ENCODE results near the gene RNU7-1.
"Not testable (repeated sequence)": the region's sequence is repeated elsewhere in the genome, so short reads cannot be mapped to it uniquely, and the experiment has no call there.

Gene RNU7-1

DNA sequence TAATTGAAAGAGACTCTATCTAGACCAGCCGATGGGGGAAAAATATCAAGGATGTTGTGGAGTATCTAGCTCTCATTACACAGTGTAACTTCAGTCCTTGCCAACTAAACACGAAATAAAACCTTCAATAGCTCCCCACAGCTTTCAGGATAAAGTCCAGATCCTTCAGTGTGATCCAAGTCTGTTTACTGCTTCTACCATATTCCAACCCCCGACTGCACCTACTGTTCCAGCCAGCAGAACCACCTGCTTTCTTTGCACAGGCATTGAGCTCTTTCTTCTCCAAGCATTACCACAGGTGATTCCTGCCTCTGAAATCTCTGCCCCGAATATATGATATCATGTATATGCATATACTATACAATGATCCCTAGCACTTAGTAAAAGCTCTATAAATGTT is 41.2 kb upstream of the RNU7-1 start:
- Mint-ChIP-seq H3K4me1 (peaks cover 4% of the 10 kb centered on the region), H3K36me3 (ENCODE audit: low read depth) (no peaks in the 10 kb centered on the region), H3K9me3 (no peaks in the 10 kb centered on the region), H3K27me3 (ENCODE audit: low read depth) (no peaks in the 10 kb centered on the region), H3K4me3 (no peak overlapping the region), H3K27ac (no peak overlapping the region)
- TF ChIP-seq, protein P1, sequence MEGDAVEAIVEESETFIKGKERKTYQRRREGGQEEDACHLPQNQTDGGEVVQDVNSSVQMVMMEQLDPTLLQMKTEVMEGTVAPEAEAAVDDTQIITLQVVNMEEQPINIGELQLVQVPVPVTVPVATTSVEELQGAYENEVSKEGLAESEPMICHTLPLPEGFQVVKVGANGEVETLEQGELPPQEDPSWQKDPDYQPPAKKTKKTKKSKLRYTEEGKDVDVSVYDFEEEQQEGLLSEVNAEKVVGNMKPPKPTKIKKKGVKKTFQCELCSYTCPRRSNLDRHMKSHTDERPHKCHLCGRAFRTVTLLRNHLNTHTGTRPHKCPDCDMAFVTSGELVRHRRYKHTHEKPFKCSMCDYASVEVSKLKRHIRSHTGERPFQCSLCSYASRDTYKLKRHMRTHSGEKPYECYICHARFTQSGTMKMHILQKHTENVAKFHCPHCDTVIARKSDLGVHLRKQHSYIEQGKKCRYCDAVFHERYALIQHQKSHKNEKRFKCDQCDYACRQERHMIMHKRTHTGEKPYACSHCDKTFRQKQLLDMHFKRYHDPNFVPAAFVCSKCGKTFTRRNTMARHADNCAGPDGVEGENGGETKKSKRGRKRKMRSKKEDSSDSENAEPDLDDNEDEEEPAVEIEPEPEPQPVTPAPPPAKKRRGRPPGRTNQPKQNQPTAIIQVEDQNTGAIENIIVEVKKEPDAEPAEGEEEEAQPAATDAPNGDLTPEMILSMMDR (IDR thresholded peaks at IDR 0.05; ENCODE audit: unreplicated experiment in 3 of 3) = no peak

- Mint-ChIP-seq H3K36me3 (ENCODE audit: low read depth) (no peaks in the 10 kb centered on the region), H3K9me3 (no peaks in the 10 kb centered on the region), H3K27me3 (ENCODE audit: low read depth) (no peaks in the 10 kb centered on the region), H3K4me3 (no peak overlapping the region), H3K4me1 (peaks cover 4% of the 10 kb centered on the region), H3K27ac (no peak overlapping the region)
- TF ChIP-seq, protein P1 (IDR thresholded peaks at IDR 0.05; ENCODE audit: unreplicated experiment in 3 of 3) = no peak
Observed at GRCh38 chr12:6903722-6904121, 39.9 kb upstream of the RNU7-1 start.

DNA sequence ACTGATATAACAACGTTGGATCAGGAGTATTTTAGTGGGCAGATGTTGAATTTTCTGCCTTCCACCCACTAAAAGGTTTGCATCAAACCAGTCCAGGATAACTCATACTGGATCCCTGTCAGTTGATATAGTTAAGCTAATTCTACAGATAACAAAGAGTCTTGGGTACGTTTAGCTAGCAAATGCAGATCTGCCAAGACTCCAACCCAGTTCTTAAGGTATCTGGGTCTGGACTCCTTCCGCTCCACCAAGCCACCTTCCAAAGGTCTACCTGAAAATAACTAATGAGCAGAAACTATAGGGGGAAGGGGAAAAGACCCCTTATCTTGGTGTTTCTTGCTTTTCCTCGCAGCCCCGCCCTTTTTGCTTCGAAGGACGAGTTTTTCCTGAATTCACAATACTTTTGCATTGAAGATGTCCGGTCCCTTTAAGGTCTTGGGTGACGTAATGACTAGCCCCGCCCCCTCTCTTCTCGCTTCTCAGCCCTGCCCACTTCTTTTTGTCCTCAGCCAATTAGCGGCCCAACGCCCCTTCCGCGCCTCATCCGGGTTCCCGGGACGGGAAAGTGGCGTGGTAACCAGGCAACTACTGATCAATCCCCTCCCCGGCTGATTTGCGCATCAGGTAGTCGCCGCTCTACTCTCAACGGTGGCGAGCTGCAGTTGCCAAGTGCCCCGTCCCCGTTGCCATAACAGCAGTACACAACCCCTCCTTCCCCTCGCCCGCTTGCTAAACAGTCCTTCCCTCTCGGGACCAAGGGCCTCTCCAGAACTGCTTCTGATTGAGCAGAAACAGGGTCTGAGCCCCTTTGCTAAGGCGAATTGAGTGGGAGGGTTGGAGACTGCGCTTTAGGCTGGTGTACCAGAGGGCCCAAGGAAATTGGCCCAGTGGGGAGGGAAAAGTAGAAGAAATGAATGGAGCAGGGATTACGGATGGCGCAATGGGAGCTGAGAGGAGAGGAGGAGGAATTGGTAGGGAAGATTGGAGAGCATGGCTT is 39.0 kb upstream of the RNU7-1 start, which contains the start of gene LRRC23:
LRRC23 (plus strand) TSS at position 543 of the 997 bp plus-strand sequence. CDS start 812 bp downstream, outside the sequence.
- no peak within 1 kb of the TSS for H3K4me3 Mint-ChIP-seq
- peaks cover 4% of the 10 kb centered on the region for H3K4me1 Mint-ChIP-seq
- H3K27me3 Mint-ChIP-seq (ENCODE audit: low read depth) = no peaks in the 10 kb centered on the region
- H3K9me3 Mint-ChIP-seq = no peaks in the 10 kb centered on the region
- TF ChIP-seq, protein P1 (IDR thresholded peaks at IDR 0.05; ENCODE audit: unreplicated experiment in 3 of 3) = no peak
- H3K27ac Mint-ChIP-seq = no peak within 1 kb of the TSS
- H3K36me3 Mint-ChIP-seq (ENCODE audit: low read depth) = no peaks in the 10 kb centered on the region

DNA sequence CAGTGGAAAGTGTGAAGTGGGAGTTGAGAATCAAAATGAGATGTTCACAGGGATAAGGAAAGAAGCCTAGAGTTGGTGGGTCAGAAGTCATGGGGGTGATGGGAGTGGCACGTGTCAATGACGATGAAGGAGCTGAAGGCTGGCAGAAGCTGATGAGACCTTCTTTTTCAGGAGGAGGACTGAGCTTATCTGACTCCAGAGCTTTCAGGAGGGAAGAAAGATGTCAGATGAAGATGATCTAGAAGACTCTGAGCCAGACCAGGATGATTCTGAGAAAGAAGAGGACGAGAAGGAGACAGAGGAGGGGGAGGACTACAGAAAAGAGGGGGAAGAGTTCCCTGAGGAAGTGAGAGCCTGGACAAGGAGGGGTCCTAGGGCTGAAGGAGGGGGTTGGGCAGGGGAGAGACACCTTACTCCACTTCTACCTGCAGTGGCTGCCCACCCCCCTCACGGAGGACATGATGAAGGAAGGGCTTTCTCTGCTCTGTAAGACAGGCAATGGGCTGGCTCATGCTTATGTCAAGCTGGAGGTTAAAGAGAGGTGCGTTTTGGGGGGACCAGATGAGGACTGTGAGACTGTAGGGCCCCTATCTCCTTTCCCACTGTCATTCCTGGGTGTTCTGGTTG is 38.1 kb upstream of the RNU7-1 start:
- no peaks in the 10 kb centered on the region for H3K36me3 Mint-ChIP-seq (ENCODE audit: low read depth)
- H3K9me3 Mint-ChIP-seq = no peaks in the 10 kb centered on the region
- H3K4me1 Mint-ChIP-seq = peaks cover 4% of the 10 kb centered on the region
- no peak overlapping the region for H3K4me3 Mint-ChIP-seq
- TF ChIP-seq, protein P1 (IDR thresholded peaks at IDR 0.05; ENCODE audit: unreplicated experiment in 3 of 3) = no peak
- H3K27me3 Mint-ChIP-seq (ENCODE audit: low read depth) = no peaks in the 10 kb centered on the region
- H3K27ac Mint-ChIP-seq = no peak overlapping the region

- H3K4me1 Mint-ChIP-seq; H3K36me3 Mint-ChIP-seq (ENCODE audit: low read depth); H3K27ac Mint-ChIP-seq; H3K9me3 Mint-ChIP-seq; H3K4me3 Mint-ChIP-seq: not testable (repeated sequence)
- peaks cover 17% of the 10 kb centered on the region for H3K27me3 Mint-ChIP-seq (ENCODE audit: low read depth)
Observed at GRCh38 chr12:6908141-6908540, 35.5 kb upstream of the RNU7-1 start.

GRCh38 chr12:6909421-6910145 is 34.0 kb upstream of the RNU7-1 start:
- no peaks in the 10 kb centered on the region for H3K36me3 Mint-ChIP-seq (ENCODE audit: low read depth)
- no peaks in the 10 kb centered on the region for H3K9me3 Mint-ChIP-seq
- TF ChIP-seq, protein P1 (IDR thresholded peaks at IDR 0.05; ENCODE audit: unreplicated experiment in 3 of 3) = no peak
- H3K4me1 Mint-ChIP-seq = peaks cover under 1% of the 10 kb centered on the region
- no peak overlapping the region for H3K4me3 Mint-ChIP-seq
- H3K27ac Mint-ChIP-seq = no peak overlapping the region
- H3K27me3 Mint-ChIP-seq (ENCODE audit: low read depth) = peaks cover 27% of the 10 kb centered on the region

Measured in nephron (organoid).